WTC11 (cell line): ENCODE data around the gene STK33. TPM values are rescaled to one million over a fixed set of nuclear protein-coding genes. Genes with fewer than 3 reads are reported as not detected.

ENCODE experiments used
- ATAC-seq: fragments of 200-7000 bp; cut with Tn5 transposase; 2 replicates; pipeline ENCODE4 v1.10.0; 2021; ENCODE audit warnings: mild to moderate bottlenecking, moderate library complexity
- CTCF ChIA-PET: fragments of 300-600 bp; sonication (Branson Sonifier 250); formaldehyde crosslinking; loops from one replicate; lab custom pipeline; 2021; ENCODE audit warnings: antibody characterized with exemption; lab: Charles Lee
- POLR2A ChIA-PET: fragments of 350-600 bp; sonication (Branson Sonifier 250); formaldehyde crosslinking; loops from one replicate; lab custom pipeline; 2021; ENCODE audit warnings: antibody characterized with exemption; lab: Charles Lee
- DNase-seq: peaks from one replicate; pipeline ENCODE4 v3.0.0; 2021; ENCODE audit warnings: low spot score
- H3K27ac Mint-ChIP-seq: 2 replicates; pipeline ENCODE4 v1.8.0; 2021; ENCODE audit warnings: mixed read lengths
- H3K27me3 Mint-ChIP-seq: 2 replicates; pipeline ENCODE4 v1.8.0; 2021; ENCODE audit warnings: low read depth, mild to moderate bottlenecking, moderate library complexity, mixed read lengths
- H3K36me3 Mint-ChIP-seq: 2 replicates; pipeline ENCODE4 v1.8.0; 2021; ENCODE audit warnings: mixed read lengths
- H3K4me1 Mint-ChIP-seq: 2 replicates; pipeline ENCODE4 v1.8.0; 2022; ENCODE audit warnings: mixed read lengths
- H3K4me3 Mint-ChIP-seq: 2 replicates; pipeline ENCODE4 v1.8.0; 2021; ENCODE audit warnings: mild to moderate bottlenecking, moderate library complexity, mixed read lengths
- H3K9me3 Mint-ChIP-seq: 2 replicates; pipeline ENCODE4 v1.8.0; 2021; ENCODE audit warnings: mixed read lengths
- FOXJ3 ChIP-seq: sonication (generic); formaldehyde crosslinking; IDR thresholded peaks from 2 replicates; pipeline ENCODE4 v1.9.0; 2021; ENCODE audit warnings: missing genetic modification reagents, mild to moderate bottlenecking, borderline replicate concordance
- GABPB1 ChIP-seq: sonication (generic); formaldehyde crosslinking; IDR thresholded peaks from 2 replicates; pipeline ENCODE4 v1.8.1; 2023; ENCODE audit warnings: mild to moderate bottlenecking, missing genetic modification reagents
- NFATC4 ChIP-seq: fragments of 250-450 bp; sonication (Bioruptor Pico); IDR thresholded peaks from 2 replicates; pipeline ENCODE4 v1.9.0; 2021; ENCODE audit warnings: mild to moderate bottlenecking
- NR1H2 ChIP-seq: sonication (generic); formaldehyde crosslinking; IDR thresholded peaks from 2 replicates; pipeline ENCODE4 v1.9.0; 2021; ENCODE audit warnings: mild to moderate bottlenecking, moderate library complexity, missing genetic modification reagents
- NR3C1 ChIP-seq: sonication (generic); formaldehyde crosslinking; conservative IDR thresholded peaks from 2 replicates; pipeline ENCODE4 v1.8.1; 2023; ENCODE audit warnings: low read depth, mild to moderate bottlenecking, missing genetic modification reagents
- PRRX2 ChIP-seq: fragments of 250-450 bp; sonication (Bioruptor Pico); IDR thresholded peaks from 2 replicates; pipeline ENCODE4 v1.8.0; 2021; ENCODE audit warnings: mild to moderate bottlenecking
- ZNF121 ChIP-seq: sonication (generic); formaldehyde crosslinking; IDR thresholded peaks from 2 replicates; pipeline ENCODE4 v1.8.0; 2023; ENCODE audit warnings: missing genetic modification reagents
- total RNA-seq: library from RNA; stranded (reverse); gene quantifications from 3 replicates; pipeline ENCODE4 v1.2.3, GENCODE V29; 2021
- TF ChIP-seq, protein P1 (sequence below): fragments of 250-450 bp; sonication (Bioruptor Pico); IDR thresholded peaks from 2 replicates; pipeline ENCODE4 v1.9.0; 2021; ENCODE audit warnings: mild to moderate bottlenecking, borderline replicate concordance
- TF ChIP-seq, protein P2 (sequence below): sonication (generic); formaldehyde crosslinking; IDR thresholded peaks from 2 replicates; pipeline ENCODE4 v1.8.1; 2022; ENCODE audit warnings: mild to moderate bottlenecking, missing genetic modification reagents, moderate library complexity, borderline replicate concordance
- TF ChIP-seq, protein P3 (sequence below): sonication (generic); formaldehyde crosslinking; IDR thresholded peaks from 2 replicates; pipeline ENCODE4 v1.8.1; 2022; ENCODE audit warnings: mild to moderate bottlenecking, moderate library complexity, missing genetic modification reagents
- TF ChIP-seq, protein P4 (sequence below): fragments of 250-450 bp; sonication (Bioruptor Pico); IDR thresholded peaks from 2 replicates; pipeline ENCODE4 v1.9.0; 2021; ENCODE audit warnings: mild to moderate bottlenecking
- TF ChIP-seq, protein P5 (sequence below): sonication (generic); formaldehyde crosslinking; IDR thresholded peaks from 2 replicates; pipeline ENCODE4 v1.8.1; 2023; ENCODE audit warnings: mild to moderate bottlenecking, missing genetic modification reagents
- TF ChIP-seq, protein P6 (sequence below): fragments of 250-450 bp; sonication (Bioruptor Pico); IDR thresholded peaks from 2 replicates; pipeline ENCODE4 v1.8.0; 2021; ENCODE audit warnings: mild to moderate bottlenecking

The STK33 gene
- total RNA-seq, 1 experiment from 2014 or later = 13.3 TPM

DNA sequence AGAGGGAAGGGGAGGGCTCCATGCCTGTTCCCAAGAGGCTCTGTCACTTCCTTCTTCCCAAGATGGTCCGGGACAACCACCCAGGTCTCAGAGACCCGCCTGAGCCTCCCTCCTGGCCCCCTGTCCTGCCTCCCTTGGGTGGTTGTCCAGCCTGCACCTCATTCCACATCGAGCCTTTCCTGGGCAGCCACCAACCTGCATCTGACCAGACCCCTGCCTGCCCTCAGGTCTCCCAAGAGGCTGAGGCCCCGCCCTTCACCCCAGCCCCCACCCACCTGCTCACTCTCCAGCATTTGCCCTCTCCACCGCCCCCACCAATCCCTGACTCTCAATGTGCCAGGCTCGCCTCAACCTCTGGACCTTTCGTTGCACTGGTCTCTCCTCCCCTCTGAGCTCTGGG, 232.8 kb downstream of the STK33 start (continued):
- TF ChIP-seq, protein P1, sequence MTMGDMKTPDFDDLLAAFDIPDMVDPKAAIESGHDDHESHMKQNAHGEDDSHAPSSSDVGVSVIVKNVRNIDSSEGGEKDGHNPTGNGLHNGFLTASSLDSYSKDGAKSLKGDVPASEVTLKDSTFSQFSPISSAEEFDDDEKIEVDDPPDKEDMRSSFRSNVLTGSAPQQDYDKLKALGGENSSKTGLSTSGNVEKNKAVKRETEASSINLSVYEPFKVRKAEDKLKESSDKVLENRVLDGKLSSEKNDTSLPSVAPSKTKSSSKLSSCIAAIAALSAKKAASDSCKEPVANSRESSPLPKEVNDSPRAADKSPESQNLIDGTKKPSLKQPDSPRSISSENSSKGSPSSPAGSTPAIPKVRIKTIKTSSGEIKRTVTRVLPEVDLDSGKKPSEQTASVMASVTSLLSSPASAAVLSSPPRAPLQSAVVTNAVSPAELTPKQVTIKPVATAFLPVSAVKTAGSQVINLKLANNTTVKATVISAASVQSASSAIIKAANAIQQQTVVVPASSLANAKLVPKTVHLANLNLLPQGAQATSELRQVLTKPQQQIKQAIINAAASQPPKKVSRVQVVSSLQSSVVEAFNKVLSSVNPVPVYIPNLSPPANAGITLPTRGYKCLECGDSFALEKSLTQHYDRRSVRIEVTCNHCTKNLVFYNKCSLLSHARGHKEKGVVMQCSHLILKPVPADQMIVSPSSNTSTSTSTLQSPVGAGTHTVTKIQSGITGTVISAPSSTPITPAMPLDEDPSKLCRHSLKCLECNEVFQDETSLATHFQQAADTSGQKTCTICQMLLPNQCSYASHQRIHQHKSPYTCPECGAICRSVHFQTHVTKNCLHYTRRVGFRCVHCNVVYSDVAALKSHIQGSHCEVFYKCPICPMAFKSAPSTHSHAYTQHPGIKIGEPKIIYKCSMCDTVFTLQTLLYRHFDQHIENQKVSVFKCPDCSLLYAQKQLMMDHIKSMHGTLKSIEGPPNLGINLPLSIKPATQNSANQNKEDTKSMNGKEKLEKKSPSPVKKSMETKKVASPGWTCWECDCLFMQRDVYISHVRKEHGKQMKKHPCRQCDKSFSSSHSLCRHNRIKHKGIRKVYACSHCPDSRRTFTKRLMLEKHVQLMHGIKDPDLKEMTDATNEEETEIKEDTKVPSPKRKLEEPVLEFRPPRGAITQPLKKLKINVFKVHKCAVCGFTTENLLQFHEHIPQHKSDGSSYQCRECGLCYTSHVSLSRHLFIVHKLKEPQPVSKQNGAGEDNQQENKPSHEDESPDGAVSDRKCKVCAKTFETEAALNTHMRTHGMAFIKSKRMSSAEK (CRISPR knock-in tag) = no peak
- no peak for TF ChIP-seq ZNF121 (CRISPR knock-in tag)
- TF ChIP-seq, protein P2, sequence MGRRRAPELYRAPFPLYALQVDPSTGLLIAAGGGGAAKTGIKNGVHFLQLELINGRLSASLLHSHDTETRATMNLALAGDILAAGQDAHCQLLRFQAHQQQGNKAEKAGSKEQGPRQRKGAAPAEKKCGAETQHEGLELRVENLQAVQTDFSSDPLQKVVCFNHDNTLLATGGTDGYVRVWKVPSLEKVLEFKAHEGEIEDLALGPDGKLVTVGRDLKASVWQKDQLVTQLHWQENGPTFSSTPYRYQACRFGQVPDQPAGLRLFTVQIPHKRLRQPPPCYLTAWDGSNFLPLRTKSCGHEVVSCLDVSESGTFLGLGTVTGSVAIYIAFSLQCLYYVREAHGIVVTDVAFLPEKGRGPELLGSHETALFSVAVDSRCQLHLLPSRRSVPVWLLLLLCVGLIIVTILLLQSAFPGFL (CRISPR knock-in tag) = no peak
- TF ChIP-seq NR1H2 (CRISPR knock-in tag) = no peak
- no peak for TF ChIP-seq NFATC4

DNA sequence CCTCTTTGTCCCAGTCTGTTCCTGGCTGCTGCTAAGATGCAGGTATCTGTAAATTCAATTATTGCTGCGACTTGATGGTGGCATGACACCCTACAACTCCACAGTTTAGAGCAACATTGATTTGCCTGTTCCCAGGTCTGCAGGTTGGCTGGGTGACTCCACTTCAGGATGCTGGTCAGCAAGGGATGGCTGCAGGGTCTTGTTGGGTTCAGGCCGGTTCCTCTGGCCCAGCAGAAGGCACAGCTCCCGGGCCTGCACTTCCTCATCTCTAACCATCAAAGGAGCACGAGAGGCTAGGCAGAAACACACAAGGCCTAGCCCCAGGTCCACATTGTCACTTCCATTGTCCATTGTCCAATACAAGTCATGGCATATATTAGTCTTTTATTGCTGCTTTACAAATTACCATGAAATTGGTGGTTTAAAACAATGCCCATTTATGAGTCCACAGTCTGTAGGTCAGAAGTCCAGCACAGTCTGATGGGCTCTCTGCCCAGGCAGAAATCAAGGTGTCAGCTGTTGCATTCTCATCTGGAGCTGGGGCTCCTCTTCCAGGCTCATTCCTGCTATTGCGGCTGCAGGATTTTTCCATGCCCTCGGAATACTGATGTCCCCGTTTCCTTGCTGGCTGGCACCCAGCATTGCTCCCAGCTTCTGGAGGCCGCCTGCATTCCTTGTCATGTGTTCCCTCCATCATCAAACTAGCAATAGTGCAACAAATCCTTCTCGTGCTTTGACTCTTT, 233.8 kb downstream of the STK33 start:
- no peaks in the 10 kb centered on the region for H3K9me3 Mint-ChIP-seq
- H3K4me1 Mint-ChIP-seq = peaks cover 9% of the 10 kb centered on the region
- ChIA-PET CTCF (interaction anchor here (0.6 to 1.1 kb wide), 3 partner anchors 30 to 206 kb away, joined by 3 to 4 read pairs (median 3); no protein-coding TSS in a partner anchor), POLR2A (interaction anchor here (0.5 to 0.6 kb wide), 2 partner anchors 31 to 194 kb away, joined by 3 to 5 read pairs; no protein-coding TSS in a partner anchor)
- TF ChIP-seq, protein P3, sequence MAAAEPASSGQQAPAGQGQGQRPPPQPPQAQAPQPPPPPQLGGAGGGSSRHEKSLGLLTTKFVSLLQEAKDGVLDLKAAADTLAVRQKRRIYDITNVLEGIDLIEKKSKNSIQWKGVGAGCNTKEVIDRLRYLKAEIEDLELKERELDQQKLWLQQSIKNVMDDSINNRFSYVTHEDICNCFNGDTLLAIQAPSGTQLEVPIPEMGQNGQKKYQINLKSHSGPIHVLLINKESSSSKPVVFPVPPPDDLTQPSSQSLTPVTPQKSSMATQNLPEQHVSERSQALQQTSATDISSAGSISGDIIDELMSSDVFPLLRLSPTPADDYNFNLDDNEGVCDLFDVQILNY (CRISPR knock-in tag) = no peak
- TF ChIP-seq PRRX2 (CRISPR knock-in tag) (no peak), GABPB1 (CRISPR knock-in tag) (no peak)
- TF ChIP-seq, protein P4, sequence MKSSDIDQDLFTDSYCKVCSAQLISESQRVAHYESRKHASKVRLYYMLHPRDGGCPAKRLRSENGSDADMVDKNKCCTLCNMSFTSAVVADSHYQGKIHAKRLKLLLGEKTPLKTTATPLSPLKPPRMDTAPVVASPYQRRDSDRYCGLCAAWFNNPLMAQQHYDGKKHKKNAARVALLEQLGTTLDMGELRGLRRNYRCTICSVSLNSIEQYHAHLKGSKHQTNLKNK (CRISPR knock-in tag) = no peak
- TF ChIP-seq, protein P5, sequence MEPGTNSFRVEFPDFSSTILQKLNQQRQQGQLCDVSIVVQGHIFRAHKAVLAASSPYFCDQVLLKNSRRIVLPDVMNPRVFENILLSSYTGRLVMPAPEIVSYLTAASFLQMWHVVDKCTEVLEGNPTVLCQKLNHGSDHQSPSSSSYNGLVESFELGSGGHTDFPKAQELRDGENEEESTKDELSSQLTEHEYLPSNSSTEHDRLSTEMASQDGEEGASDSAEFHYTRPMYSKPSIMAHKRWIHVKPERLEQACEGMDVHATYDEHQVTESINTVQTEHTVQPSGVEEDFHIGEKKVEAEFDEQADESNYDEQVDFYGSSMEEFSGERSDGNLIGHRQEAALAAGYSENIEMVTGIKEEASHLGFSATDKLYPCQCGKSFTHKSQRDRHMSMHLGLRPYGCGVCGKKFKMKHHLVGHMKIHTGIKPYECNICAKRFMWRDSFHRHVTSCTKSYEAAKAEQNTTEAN (CRISPR knock-in tag) = no peak
- TF ChIP-seq, protein P6, sequence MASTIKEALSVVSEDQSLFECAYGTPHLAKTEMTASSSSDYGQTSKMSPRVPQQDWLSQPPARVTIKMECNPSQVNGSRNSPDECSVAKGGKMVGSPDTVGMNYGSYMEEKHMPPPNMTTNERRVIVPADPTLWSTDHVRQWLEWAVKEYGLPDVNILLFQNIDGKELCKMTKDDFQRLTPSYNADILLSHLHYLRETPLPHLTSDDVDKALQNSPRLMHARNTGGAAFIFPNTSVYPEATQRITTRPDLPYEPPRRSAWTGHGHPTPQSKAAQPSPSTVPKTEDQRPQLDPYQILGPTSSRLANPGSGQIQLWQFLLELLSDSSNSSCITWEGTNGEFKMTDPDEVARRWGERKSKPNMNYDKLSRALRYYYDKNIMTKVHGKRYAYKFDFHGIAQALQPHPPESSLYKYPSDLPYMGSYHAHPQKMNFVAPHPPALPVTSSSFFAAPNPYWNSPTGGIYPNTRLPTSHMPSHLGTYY = no peak
- no peak overlapping the region for H3K27ac Mint-ChIP-seq
- ATAC-seq (no peak), DNase-seq (no peak)
- H3K36me3 Mint-ChIP-seq = no peaks in the 10 kb centered on the region
- H3K4me3 Mint-ChIP-seq = no peak overlapping the region
- no peaks in the 10 kb centered on the region for H3K27me3 Mint-ChIP-seq

DNA sequence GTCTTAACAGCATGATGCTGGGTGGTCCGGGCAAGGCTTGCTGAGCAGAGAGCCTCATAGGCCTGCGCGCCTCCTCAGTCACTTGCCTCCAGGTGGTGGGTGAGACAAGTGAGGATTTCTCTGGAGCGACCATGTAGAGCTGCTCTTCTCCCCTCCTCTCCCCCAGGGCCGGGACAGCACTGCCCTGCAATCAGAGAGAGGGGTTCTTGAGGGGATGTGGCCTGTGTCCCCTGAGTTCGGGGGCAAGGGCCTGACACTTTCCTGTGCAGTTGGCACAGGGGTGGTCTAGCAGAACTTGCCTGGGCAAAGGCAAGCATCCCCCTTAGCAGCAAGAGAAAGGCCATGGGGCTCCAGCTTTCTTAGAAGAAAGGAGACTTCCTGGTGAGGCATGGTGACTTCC, 234.5 kb downstream of the STK33 start:
- DNase-seq = no peak
- POLR2A ChIA-PET = no interaction called here
- Mint-ChIP-seq H3K27ac (no peak overlapping the region), H3K36me3 (no peaks in the 10 kb centered on the region), H3K27me3 (no peaks in the 10 kb centered on the region), H3K4me1 (peaks cover 12% of the 10 kb centered on the region), H3K9me3 (no peaks in the 10 kb centered on the region), H3K4me3 (no peak overlapping the region)
- CTCF ChIA-PET = no interaction called here
- TF ChIP-seq NR1H2 (CRISPR knock-in tag) (no peak), NR3C1 (CRISPR knock-in tag) (no peak), FOXJ3 (no peak)
- TF ChIP-seq, protein P2 (CRISPR knock-in tag) = no peak
- no peak for ATAC-seq
